GM18907 (cell line): ENCODE results near the gene TBC1D22B.

Source experiments
- ATAC-seq: cut with Tn5 transposase; IDR thresholded peaks from one replicate; pipeline ENCODE4 v1.9.1; 2021; ENCODE audit warnings: mild to moderate bottlenecking, moderate library complexity; ENCODE audit not compliant: unreplicated experiment

The TBC1D22B gene

DNA sequence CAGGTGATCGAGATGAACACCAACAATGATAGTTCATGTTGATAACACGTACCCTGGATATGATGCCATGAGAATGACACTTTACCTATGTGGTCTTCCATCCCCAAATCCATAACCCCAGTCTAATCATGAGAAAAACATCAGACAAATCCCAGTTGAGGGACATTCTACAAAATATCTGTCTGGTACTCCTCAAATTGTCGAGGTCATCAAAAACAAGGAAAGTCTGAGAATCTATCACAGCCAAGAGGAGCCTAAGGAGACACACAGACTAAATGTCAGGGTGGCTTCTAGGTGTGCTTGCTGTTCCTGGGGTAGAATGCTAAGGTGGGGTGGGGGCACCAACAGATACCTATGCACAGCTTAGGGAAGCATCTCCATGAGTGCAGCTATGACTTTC, 93.5 kb downstream of the TBC1D22B start:
- no peak for ATAC-seq

DNA sequence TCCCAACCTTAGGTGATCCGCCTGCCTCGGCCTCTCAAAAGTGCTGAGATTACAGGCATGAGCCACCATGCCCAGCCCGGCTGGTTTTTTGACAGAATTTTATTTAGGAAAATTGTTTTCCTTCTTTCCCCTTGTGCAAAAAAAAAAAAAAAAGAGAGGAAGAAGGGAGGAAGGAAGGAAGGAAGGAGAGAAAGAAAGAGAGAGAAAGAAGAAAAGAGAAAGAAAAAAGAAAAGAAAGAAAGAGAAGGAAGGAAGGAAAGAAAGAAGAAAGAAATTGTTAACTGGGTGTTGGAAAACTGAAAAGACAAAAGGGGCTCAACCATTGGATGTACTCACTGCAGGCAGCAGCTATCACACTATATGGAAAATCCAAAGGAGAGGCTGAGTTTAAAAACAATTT, 94.8 kb downstream of the TBC1D22B start:
- ATAC-seq = no peak

DNA sequence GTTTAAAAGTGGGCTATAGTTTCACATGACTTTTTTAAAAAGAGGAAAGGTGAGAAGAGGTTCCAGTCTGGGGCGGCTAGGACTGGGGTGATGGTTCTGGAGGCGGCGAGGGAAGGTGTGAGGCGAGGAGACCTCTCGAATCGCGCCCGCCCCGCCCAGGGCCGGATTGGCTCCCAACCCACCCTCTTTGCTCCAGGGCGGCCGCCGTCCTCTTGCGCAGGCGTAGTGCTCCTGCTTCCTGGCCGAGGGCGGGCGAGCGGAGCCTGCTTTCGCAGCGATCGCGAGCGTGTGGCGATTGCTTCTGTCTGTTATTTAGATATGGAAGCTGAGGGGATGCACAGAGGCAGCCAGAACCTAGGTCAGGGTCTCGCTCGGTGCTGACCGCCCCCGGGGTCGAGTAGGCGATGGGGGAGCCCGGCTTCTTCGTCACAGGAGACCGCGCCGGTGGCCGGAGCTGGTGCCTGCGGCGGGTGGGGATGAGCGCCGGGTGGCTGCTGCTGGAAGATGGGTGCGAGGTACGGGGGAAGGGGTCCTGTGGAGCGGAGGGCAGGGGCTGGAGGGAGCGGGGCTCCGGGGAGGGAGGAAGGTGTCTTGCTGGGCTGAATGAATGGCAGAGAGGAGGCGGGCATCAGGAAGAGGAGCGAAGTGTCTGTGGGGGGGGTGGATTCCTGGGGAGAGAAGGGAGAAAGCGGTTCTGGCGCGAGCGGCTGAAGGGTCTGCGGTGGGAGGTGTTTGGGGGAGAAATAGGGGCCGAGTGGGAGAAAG, 96.4 kb downstream of the TBC1D22B start, which contains the start of gene RNF8:
RNF8 (plus strand) TSS at position 223 of the 765 bp plus-strand sequence; CDS start at position 405, 182 bp downstream.
- peak; percentile 86 for ATAC-seq

DNA sequence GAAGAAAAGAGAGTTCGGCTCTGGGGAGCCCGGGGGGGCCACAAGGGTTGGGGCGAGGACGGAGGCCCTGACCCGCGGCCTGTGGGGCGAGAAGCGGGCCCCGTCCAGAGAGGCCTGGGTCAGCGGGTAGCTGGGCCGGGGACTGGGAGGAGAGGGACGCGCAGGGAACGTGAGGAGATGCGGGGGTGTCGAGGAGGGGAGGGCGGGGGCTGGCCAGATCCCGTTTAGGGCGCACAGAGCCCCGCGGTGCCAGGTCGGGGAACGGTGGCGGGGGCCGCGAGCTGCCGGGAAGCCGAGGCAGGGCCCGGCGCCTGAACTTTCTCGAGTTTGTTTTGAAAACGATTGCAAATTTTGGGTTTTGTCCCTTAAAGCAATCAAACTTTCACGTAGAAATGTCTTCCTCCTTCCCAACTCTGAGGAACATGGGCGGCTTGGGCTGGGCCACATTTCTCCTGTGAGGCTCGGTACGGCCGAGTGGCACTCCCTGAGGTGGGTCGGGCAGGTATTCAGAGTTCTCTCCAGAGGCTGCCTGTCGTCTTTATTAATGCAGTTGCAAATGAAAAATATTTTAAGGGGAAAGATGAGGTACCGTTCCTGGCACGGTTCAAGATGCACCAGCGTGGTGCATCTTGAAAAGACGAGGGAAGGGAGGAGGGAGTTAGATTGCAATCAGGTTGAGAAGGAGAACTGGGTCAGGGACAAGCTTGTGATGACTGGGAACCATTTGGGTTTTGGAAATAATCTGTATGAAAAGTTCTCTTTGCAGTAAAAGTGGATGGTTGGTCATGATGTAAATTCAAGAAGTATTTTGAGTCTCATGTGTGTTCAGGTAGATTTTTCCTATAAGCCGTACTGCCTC, 97.2 kb downstream of the TBC1D22B start:
- ATAC-seq = no peak

DNA sequence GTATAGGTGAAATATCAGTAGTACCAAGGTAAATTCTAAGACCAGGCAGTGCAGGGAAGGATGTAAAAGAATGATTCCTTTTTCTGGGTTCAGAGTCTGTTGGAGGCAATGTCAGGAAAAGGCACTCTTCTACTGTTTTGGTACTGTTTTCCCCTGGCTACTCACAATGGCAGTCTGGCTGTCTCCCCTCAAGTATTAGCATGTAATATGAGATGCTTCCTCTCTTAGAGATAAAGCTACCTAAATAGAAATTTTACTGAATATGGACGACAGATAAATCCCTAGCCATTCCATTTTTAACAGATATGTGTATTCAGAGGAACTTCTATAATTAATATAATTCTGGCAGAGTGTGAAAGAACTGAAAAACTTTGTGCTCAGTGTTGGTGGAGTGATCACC, 99.7 kb downstream of the TBC1D22B start:
- no peak for ATAC-seq

DNA sequence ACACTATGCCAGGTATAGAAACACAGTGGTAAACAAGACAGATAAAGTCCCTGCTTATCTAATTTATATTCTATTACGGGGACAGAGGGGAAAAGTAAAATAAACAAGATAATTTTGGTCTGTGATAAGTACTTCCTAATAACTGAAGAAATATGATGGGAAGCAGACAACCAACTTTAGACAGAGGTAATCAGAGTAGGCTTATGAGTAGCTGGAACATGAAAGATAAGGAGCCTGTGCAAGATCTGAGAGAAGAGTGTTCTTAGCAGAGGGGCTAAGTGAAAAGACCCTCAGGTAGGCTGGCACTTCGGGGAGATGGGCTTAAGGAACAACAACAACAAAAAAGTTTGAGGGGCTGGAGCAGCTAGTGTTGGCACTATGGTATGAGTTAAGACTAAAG, 100.3 kb downstream of the TBC1D22B start:
- no peak for ATAC-seq

DNA sequence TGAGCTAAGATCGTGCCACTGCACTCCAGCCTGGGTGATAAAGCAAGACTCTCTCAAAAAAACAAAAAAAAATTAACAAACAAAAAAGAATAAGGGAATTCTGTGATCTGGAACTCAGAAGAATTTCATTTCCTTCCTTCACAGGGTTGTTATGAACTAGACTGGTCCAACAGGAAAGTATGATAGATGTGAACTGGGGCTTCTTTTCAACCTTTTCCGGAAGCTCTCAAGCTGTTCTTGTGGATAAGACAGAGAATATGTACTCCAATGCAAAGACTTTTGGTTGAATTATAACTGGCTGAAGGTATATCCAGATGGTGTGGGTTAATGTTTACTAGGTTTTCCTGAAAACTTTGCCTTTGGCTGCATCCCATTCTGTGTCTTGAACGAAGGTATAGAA, 101.5 kb downstream of the TBC1D22B start:
- no peak for ATAC-seq

DNA sequence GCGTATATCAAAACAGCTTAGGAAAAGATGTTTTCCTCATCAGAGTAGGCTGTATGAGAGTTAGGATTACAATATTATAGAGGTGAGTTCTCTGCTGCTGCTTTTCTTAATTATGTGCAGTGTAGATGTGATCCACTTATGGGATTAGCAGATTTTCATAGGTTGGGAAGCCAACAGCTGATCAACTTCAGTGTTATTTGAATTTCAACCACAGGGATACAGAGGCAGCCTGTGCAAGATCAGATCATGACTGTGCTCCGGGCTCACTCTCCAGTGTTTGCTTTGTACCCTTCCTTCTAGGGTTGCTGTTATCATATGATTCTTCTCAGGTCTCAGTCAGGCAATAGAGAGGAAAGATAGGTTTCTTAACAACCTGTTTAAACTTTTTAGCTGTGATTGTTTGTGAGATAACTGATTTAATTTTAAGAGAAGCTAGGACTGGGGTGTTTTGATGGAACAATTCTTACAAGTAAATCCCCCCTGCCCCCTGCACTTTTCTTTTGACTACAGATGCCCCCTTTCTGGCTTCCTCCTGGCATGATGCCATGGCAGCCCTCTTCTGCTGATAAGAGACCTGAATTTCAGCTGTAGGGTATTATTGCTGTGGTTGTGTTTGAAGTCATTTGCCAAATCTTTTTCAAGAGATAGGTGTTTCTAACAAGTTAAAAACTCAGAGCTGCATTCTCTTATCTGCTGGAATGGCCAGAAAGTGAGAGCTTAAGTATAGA, 104.7 kb downstream of the TBC1D22B start:
- ATAC-seq = no peak

DNA sequence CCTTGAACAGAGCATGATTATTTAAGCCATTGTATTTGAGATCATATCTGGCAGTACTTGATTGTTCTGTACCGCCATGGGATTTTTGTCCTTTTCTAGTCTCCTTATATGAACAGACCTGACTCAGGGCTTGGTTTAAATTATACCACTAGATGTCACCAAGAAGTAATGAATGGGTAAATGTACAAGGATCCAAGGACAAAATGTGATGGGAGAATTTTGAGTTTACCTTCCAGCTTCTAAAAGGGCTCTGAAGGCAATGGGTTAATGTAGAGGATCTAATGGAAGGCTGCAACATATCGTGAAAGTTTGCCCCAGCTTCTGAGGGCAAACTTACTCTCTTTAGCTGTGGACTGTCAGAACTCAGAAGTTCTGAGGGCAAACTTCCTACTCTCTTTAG, 108.2 kb downstream of the TBC1D22B start:
- no peak for ATAC-seq

DNA sequence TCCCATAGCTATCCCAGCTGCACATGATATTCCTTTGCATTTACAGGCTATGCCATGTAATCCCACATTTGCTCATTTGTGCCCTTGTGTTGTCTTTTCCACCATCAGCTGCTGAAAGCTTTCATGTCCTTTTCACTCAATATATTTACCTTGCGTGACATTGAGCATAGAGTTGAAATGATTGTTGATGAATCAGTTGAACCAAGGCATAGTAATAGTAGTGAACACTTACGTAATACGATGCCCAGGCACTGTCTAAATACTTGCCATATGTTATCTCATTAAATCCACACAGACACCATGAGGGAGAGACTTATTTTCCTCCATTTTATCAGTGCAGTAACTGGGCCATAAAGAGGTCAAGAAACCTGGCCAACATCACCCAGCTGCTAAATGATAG, 109.3 kb downstream of the TBC1D22B start:
- no peak for ATAC-seq

DNA sequence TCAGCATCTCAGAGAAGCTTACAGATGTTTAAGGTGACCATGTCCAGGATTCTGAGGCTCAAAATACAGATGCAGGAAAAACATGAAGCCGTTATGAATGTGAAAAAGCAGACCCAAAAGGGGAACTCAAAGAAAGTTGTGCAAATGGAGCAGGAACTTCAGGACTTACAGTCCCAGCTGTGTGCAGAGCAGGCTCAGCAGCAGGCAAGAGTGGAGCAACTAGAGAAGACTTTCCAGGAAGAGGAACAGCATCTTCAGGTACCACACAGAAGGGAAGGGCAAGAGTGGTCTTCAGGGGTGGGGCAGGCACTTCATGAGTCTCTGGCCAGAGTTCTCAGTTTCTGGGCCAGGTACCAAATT, 111.4 kb downstream of the TBC1D22B start:
- ATAC-seq = no peak

DNA sequence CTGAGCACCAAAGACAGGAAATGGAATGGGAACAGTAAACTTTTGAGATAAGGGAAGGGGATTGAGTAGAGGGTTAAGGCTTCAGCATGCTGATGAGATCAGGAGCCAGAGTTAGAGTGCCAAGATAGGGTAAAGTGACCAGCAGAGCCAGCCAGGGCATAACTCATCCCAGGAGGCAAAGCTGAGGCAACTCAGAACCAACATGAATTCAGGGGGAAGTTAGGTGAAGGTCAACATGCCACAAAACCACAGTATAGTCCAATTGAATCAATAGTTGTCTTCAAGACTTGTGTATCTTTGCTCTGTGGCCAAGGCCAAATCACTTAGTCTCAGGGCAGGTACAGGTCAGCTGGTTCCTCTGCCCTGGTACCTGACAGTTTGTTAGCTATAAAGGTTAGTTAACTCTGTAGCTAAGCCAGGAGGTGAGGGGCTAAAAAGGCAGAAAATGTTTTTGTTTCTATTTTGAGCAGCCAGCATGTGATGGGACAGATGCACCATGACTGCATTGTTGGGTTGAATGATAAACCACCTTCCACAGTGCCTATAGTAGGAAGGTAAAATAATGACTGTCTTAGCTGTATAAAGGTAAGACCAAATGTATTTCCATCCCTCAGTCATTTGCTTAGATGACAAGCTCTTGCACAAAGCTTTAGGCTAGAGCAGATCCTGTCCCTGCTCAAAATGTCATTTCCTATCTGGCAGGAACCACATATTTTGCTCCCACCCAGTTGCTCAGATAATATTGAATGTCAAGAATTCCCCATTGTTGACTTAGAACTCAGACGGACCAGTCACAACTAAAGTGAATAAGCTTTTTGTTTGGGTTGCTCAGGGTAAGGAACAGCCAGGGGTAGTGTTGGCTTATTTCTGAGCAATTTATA, 112.0 kb downstream of the TBC1D22B start:
- no peak for ATAC-seq

DNA sequence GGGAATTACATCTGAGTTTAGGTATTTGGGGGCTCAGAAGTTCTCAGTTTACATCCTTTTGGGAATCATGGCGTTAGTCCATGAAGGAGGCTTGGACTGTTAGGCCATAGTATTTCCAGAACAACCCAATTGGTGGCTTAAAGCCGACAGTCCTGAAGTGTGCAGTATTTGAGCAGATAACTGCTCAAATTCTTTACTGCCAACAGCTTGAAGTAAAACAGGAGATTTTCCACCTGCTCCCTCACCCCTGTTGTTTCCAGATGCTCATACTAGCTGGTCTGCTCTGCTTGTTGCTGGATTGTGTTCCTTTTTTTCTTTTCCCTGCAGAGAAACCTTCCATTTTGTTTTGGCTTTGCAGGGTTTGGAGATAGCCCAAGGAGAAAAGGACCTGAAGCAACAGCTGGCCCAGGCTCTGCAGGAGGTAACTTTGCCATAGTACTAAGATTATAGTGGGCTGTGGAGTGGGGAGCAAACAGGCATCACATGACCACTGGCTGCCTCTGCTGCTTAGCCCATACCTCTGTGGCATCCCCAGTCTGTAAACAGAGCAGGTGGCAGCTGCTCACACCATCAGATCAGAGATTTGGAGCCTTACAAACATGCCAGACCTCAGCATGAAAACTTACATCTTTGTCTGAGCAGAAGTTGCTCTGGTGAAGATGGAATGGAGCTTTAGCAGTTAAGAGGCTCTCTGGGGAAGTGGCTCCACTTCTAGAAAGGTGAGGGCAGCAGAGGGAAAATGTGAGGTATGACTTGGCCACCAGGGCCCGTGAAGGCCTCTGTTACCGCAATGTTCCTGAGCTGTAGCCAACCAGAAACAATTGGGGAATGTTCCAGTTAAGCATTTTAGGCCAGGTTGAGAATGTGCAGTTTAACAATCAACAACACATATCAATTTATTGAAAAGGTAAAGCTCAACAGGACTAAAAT, 113.8 kb downstream of the TBC1D22B start:
- ATAC-seq = no peak

DNA sequence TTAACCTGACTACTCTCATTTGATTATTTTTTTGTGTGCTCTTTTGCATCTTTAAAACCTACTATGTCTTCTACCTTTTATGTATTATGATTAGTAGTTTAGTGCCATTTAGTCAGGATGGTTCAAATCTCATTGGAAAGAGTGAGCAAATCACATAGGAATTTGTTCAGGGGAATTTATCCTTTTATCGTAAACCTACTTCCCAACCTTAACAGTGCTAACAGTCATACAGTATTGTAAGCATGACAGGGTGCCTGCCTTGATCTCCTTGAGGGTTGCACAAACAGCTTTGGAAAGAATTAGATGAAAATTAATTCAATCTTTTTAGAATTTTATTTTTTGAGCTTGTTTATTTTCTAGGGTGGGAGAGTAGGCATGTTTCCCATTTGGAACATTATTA, 114.5 kb downstream of the TBC1D22B start:
- ATAC-seq = no peak

DNA sequence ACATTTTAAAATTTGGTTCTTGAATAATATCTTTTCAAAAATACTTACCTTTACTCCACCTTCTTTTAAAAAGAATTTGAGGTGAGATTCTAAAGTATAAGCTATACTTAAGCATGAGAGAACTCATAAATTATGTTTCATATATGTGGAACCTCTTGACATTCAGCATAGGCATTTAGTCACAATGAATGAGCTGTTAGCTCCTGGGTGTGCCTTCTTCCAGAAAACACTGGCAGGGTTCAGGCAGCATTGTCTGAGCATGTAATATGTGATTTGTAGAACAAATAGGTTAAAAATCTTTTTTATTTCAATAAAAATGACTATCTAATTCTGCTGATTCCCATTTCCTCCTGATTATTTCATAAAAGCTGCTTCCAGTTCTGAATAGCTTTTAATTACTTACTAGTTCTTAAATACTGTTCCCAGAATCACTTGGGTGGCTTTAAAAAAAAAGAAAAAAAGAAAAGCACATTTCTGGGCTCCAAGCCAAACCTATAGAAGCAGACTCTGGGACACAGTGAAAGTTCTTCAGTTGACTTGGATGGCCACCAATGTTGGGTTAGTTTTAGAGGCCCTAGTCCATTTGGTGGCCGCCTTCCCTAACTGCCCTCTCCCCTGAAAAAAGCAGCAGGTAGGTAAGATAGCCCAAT, 116.4 kb downstream of the TBC1D22B start:
- no peak for ATAC-seq

DNA sequence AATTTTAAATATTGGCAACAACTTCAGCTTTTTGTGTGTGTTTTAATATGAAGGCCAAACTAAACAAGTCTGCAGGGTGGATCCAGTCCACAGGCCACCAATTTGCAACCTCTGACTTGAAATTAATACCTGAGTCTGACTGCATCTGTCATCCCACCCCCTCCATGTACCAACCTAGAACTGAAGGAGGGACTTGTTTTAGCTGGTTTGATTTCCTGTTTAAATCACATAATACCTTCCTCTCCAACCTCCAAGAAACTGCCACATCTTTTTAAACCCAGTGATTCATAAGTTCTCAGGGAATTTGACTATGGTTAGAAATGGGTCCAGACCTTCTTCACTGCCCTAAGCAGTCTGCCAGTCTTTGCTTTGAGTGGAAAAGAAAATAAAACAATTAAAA, 117.8 kb downstream of the TBC1D22B start:
- ATAC-seq = no peak

DNA sequence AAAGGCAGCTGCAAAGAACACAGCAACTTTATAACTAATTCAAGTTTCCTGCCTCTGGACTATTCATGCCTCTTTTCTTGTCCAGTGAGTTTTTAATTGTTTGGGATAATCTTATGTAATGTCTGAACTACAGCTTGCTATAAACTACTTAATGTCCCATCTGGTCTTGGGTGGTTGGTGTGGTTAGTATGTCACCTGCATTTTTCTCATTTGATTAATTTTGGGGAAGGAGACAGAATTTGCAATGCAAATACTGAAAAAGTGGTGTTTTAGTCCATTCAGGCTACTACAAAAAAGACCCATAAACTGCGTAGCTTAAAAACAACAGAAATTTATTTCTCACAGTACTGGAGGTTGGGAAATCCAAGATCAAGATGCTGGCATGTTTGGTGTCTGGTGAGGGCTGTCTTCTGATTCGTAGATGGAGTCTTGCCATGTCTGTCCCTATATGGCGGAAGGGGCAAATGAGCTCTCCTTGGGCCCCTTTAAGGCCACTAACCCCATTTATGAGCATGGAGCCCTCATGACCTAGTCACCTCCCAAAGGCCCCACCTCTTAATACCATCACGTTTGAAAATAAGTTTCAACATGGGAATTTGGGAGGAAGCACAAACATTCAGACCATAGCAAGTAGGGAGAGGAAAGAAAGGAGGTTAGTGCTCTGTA, 118.6 kb downstream of the TBC1D22B start:
- no peak for ATAC-seq

DNA sequence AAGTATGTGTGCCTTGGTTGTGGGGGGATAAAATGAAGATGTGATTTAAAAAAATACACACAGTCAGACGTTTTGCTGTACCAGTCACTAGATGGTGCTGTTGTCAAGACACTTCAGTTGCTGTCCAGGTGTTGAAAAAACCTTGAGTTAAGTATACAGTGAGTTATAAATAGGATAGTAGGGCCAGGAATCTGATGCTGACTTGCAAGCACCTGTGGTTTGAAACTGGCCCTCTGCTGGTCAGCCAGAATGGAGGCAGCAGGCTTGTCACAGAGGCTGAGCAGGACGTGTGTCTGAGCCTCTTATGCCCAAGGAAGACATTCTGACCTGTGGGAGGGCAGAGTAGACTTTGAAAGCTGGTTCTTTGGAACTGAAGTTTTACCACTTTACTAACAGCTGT, 124.0 kb downstream of the TBC1D22B start:
- peak; percentile 59 for ATAC-seq
